ENCODE measurements around the gene TPSG1. TPM values are rescaled to one million over a fixed set of nuclear protein-coding genes. Genes with fewer than 3 reads are reported as not detected.

Gene TPSG1
- total RNA-seq, 1 donor from 2014 or later, result not detected

GRCh38 chr16:1208239-1208830 is 16.7 kb downstream of the TPSG1 start:
- Mint-ChIP-seq H3K4me1 (no peaks in the 10 kb centered on the region), H3K9me3 (no peaks in the 10 kb centered on the region), H3K36me3 (ENCODE audit: low read depth) (no peaks in the 10 kb centered on the region), H3K4me3 (no peak overlapping the region), H3K27me3 (ENCODE audit: low read depth) (no peaks in the 10 kb centered on the region), H3K27ac (ENCODE audit: unreplicated experiment) (no peak overlapping the region)
- DNase-seq (ENCODE audit: low read depth, low spot score), result no peak
- TF ChIP-seq CTCF (conservative IDR thresholded peaks at IDR 0.05), result no peak

GRCh38 chr16:1206786-1207185 is 18.3 kb downstream of the TPSG1 start:
- H3K4me1 Mint-ChIP-seq, result no peaks in the 10 kb centered on the region
- no peak overlapping the region for H3K27ac Mint-ChIP-seq (ENCODE audit: unreplicated experiment)
- no peak for TF ChIP-seq CTCF (conservative IDR thresholded peaks at IDR 0.05)
- H3K36me3 Mint-ChIP-seq (ENCODE audit: low read depth), result no peaks in the 10 kb centered on the region
- no peaks in the 10 kb centered on the region for H3K9me3 Mint-ChIP-seq
- no peak for DNase-seq (ENCODE audit: low read depth, low spot score)
- H3K27me3 Mint-ChIP-seq (ENCODE audit: low read depth), result no peaks in the 10 kb centered on the region
- no peak overlapping the region for H3K4me3 Mint-ChIP-seq

GRCh38 chr16:1206326-1206725 is 18.7 kb downstream of the TPSG1 start:
- Mint-ChIP-seq H3K4me3 (no peak overlapping the region), H3K9me3 (no peaks in the 10 kb centered on the region), H3K4me1 (no peaks in the 10 kb centered on the region), H3K36me3 (ENCODE audit: low read depth) (no peaks in the 10 kb centered on the region), H3K27me3 (ENCODE audit: low read depth) (no peaks in the 10 kb centered on the region), H3K27ac (ENCODE audit: unreplicated experiment) (no peak overlapping the region)
- no peak for TF ChIP-seq CTCF (conservative IDR thresholded peaks at IDR 0.05)
- DNase-seq (ENCODE audit: low read depth, low spot score), result no peak

GRCh38 chr16:1204933-1205332 is 20.1 kb downstream of the TPSG1 start:
- Mint-ChIP-seq H3K4me3 (no peak overlapping the region), H3K4me1 (peaks cover under 1% of the 10 kb centered on the region), H3K27ac (ENCODE audit: unreplicated experiment) (no peak overlapping the region), H3K36me3 (ENCODE audit: low read depth) (no peaks in the 10 kb centered on the region), H3K27me3 (ENCODE audit: low read depth) (no peaks in the 10 kb centered on the region), H3K9me3 (no peaks in the 10 kb centered on the region)
- TF ChIP-seq CTCF (conservative IDR thresholded peaks at IDR 0.05), result no peak
- no peak for DNase-seq (ENCODE audit: low read depth, low spot score)

- Mint-ChIP-seq H3K9me3 (no peaks in the 10 kb centered on the region), H3K4me1 (peaks cover 9% of the 10 kb centered on the region)
Measured at GRCh38 chr16:1202274-1202673, 22.8 kb downstream of the TPSG1 start.

More at GRCh38 chr16:1202274-1202673, 22.8 kb downstream of the TPSG1 start:
- Mint-ChIP-seq H3K27me3 (ENCODE audit: low read depth) (no peaks in the 10 kb centered on the region), H3K27ac (ENCODE audit: unreplicated experiment) (no peak overlapping the region), H3K36me3 (ENCODE audit: low read depth) (no peaks in the 10 kb centered on the region), H3K4me3 (no peak overlapping the region)
- no peak for DNase-seq (ENCODE audit: low read depth, low spot score)
- TF ChIP-seq CTCF (conservative IDR thresholded peaks at IDR 0.05), result no peak
